T-helper 2 cell (primary cell): ENCODE measurements around the gene ICOSLG.
A peak's percentile ranks its signal among the peaks of the same experiment; 100 is the strongest.
"Not testable (repeated sequence)": the region's sequence is repeated elsewhere in the genome, so short reads cannot be mapped to it uniquely, and the experiment has no call there.

Experiments
- DNase-seq, 5 experiments: peaks; one replicate each; pipeline versions ENCODE4 v3.0.0 to v3.0.0-alpha.2; 2012 to 2022
- total RNA-seq, 2 donors: gene quantifications; one replicate each; lab custom pipeline; 2026; lab: John Stamatoyannopoulos, UW

ICOSLG gene, protein sequence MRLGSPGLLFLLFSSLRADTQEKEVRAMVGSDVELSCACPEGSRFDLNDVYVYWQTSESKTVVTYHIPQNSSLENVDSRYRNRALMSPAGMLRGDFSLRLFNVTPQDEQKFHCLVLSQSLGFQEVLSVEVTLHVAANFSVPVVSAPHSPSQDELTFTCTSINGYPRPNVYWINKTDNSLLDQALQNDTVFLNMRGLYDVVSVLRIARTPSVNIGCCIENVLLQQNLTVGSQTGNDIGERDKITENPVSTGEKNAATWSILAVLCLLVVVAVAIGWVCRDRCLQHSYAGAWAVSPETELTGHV
- total RNA-seq = 0.81 to 9.4 reads per million in 2 donors

DNA sequence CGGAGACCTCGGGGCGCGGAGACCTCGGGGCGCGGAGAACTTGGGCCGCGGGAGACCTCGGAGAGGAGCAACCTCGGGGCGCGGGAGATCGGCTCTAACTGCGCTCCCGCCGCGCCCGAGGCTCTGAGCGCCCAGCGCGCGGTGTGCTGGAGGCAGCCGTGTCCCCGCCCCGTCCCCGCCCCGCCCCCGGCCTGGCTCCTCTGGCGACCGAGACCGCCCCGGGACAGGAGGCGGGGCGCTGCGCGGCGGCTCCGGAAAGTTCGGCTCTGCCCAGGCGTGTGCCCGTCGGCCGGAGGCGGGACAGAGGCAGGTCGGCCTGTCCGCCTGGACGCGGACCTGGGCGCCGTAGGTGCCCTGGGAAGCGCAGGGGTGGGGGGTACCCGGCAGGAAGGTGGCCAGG is at the start of gene ICOSLG:
TSS of gene ICOSLG (minus strand) at position 102 of the 400 bp plus-strand sequence. CDS start 126 bp downstream, outside the sequence.
- not testable (repeated sequence) for DNase-seq

DNA sequence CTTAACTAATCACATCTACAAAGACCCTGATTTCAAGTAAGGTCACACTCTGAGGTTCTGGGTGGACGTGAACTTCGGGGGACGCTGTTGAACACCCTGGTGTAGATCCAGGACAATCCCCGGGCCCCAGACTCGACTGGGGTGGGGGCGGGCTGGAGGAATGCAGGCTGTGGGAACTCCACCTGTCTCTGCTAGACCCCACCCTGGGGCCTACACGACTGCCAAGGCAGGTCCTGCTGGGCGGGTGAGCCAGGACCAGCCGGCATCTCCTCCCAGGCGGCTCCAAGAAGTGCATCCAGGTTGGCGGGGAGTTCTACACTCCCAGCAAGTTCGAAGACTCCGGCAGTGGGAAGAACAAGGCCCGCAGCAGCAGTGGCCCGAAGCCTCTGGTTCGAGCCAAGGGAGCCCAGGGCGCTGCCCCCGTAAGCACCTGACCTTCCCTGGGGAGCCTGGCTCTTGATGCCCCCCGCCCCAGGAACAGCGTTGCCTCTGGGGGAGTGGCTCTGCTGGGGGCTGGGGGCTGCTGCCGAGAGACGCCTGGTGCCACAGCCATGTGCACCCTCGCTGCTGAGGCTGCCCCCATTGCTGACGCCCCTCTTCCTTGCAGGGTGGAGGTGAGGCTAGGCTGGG is 48.8 kb upstream of the ICOSLG start:
- DNase-seq = no peak

DNA sequence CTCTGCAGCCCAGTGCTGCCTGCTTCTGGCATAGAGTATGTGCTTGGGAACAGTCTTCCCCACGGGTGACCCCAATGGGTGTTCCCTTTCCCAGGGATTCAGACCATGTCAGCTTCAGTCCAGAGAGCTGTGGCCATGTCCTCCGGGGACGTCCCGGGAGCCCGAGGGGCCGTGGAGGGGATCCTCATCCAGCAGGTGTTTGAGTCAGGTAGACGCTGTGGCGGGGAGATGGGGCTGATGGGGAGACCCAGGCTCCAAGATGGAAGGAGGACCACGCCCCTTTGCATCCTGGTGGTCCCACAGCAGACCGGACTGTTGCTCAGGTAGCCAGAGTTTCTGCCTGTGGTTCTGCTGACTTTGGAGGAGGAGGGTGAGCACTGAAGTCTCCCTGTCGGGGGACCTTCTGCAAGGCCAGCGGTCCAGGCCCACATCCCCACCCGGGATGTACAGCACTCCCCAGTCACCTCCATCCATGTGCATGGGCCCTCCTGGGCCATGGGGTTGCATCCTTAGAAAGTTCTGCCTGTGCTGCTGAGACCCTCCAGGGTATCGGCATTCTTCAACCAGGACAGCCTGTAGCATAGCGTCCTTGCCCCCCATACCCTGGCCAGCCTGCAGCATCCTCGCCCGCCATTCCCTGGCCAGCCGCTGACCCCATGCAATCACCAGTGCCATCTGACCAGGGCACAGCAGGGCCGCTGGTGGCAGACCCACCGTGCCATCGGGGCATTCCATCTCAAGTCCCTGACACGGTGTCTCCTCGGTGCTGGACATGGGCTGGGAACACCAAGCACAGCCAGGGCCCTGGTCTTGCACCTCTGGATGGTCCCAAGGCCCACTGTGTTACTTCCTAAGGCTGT is 47.7 kb upstream of the ICOSLG start:
- DNase-seq = no peak

DNA sequence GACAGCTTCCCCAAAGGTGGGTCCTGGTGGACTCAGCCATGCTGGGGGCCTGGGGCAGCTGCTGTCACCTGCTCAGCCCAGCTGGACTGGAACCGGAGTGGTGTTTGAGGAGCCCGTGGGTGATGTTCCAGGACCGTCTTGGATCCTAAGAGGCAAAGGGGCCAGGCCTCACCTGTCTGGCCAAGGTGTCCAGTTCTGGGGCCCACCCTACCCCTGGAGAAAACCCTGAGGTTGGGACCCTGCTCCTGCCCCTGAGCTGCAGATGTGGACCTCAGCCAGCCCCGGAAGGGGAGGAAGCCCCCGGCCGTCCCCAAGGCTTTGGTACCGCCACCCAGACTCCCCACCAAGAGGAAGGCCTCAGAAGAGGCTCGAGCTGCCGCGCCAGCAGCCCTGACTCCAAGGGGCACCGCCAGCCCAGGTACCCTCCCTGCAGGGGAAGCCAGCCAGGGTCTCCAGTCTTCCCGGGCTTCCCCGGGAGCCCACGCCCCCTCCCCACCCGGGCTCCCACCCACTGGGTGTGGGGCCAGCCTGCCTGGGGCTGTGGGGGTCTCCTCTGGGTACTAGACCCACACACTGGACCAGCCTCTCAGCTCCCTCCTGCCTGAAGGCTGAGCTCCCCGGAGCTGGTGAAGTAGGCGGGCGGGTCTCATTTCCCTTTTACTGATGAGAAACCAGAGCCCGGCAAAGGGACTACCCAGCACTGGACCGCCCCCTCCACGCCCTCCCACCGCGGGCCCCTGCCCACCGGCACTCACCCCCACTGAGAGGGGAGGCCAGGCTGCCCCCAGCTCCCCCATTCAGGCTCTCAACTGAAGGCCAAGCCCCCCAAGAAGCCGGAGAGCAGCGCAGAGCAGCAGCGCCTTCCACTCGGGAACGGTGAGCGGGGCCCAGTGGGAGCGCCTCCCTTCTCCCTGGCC is 46.2 kb upstream of the ICOSLG start:
- DNase-seq = no peak

DNA sequence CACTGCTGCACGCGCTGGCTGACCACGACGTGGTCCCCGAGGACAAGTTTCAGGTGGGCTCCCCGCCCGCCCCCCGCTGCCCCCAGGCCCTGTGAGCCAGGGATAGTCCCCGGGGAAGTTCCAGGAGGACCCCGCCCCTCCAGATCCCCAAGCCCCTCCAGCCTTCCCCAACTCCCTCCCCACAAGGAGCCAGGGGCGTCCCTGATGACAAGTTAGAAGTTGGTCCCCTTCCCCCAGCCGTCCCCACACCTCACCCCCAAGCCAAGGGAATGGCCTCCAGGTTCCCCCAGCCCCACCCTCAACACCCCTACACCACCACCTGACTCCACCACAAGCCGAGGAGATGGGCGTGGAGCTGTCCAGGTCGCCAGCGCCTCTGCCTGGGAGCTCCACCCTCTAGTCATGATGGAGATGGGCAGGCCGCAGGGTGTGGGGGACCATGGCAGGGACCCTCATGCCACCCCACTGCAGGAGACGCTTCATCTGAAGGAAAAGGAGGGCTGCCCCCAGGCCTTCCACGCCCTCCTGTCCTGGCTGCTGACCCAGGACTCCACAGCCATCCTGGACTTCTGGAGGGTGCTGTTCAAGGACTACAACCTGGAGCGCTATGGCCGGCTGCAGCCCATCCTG is 45.5 kb upstream of the ICOSLG start:
- no peak for DNase-seq

- no peak for DNase-seq
Observed at GRCh38 chr21:44285138-44285992, 44.6 kb upstream of the ICOSLG start, which contains the start of gene AIRE. TSS of gene AIRE (plus strand) at chr21:44285876. CDS start at chr21:44286007, 131 bp downstream.

DNA sequence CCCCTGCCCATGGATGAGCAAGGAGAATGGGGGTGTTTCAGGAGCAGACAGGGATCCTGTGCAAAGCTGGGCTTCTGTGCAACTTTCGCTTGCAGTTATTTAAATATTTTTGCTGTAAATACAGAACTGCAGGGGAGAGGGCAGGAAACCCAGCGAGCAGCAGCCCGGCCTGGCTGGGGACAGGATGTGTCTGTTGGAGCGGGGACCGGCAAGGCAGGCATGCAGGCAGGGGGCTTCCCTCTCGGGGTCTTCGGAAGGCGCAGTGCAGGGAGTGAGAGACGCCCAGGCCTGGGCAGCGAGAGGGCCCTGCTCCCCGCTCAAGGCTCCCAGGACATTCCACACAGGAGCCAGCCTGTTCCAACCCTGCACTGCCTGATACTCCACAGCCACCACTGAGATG is 43.2 kb upstream of the ICOSLG start:
- DNase-seq = no peak

GRCh38 chr21:44283211-44283785 is 42.6 kb upstream of the ICOSLG start:
- not testable (repeated sequence) for DNase-seq

GRCh38 chr21:44282370-44282769 is 41.6 kb upstream of the ICOSLG start:
- no peak for DNase-seq

GRCh38 chr21:44281801-44282200 is 41.1 kb upstream of the ICOSLG start:
- DNase-seq = no peak

- DNase-seq = no peak
Observed at GRCh38 chr21:44279354-44280260, 38.9 kb upstream of the ICOSLG start.

DNA sequence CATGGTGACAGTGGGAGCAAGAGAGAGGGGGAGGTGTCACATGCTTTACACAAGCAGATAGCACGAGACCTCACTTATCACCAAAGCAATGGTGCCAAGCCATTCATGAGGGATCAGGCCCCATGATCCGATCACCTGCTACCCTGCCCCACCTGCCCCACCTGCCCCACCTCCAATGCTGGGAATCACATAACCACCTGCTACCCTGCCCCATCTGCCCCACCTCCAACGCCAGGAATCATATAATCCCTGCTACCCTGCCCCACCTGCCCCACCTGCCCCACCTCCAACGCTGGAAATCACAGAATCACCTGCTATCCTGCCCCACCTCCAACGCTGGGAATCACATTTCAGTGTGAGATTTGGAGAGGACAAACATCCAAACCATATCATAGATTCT is 34.3 kb upstream of the ICOSLG start:
- no peak for DNase-seq

DNA sequence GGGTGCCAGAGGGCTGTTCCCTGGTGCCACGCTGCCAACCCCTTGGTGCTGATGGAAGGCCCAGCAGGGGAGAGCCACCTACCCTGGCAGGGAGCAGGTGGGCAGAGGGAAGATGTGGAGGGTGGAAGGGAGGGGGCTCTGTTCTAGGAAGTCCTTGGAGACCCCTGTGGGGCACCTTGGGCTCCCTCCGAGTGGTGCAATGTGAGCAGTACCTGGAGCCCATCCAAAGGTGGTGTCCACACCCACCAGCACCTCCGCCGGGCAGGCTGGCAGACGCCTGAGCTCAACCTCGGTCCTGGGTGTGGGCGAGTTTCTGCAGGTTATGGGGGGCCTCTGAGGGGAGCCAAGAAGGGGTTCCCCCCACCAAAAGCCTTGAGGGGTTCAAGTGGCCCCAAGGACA is 32.3 kb upstream of the ICOSLG start:
- no peak for DNase-seq

DNA sequence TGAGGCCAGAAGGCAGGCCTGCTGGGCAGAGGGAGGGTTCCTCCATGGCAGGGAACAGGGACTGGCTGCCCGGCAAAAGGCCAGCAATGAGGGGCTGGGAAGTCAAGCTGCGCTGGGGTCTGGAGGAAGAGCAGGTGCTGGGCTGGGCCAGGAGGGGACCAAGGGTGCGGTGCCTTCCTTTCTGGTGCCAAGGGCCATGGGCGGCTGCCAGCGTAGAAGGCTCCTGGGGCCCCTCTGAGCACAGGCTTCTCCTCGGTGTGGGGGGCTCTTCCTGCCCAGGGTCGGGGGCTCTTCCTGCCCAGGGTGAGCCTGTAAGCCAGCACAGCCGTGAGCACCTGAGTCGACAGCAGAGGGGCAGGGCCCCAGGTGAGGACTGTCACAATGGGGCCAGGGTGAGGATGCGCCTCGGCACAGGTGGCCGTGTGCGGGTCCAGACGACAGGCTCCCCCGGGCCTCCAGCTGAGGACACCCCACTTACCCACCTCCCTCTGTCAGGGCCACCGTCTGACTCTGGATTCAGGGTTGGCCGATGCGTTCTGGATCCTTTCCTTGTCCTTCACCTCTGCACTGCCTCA is 31.6 kb upstream of the ICOSLG start:
- no peak for DNase-seq

GRCh38 chr21:44271558-44272283 is 31.0 kb upstream of the ICOSLG start:
- DNase-seq = no peak

- no peak for DNase-seq
Observed at GRCh38 chr21:44269090-44269489, 28.3 kb upstream of the ICOSLG start.

- DNase-seq = peak in 1 of 5 experiments; percentile 19
Observed at GRCh38 chr21:44267655-44268142, 27.0 kb upstream of the ICOSLG start.

- DNase-seq = no peak
Observed at GRCh38 chr21:44265734-44266270, 25.1 kb upstream of the ICOSLG start.
